ENCODE data around the gene ZNF567.
A peak's percentile ranks its signal among the peaks of the same experiment; 100 is the strongest.
"Not testable (repeated sequence)": the region's sequence is repeated elsewhere in the genome, so short reads cannot be mapped to it uniquely, and the experiment has no call there.

ZNF567 gene

GRCh38 chr19:36748431-36749275 lies 61.2 kb downstream of the ZNF567 start (continued):
- TF ChIP-seq ZBTB21 (tag by site-specific recombination; IDR thresholded peaks at IDR 0.05) (no peak), ZNF37A (tag by site-specific recombination; IDR thresholded peaks at IDR 0.05) (no peak), PRDM4 (tag by site-specific recombination; IDR thresholded peaks at IDR 0.05) (no peak), ZNF132 (tag by site-specific recombination; IDR thresholded peaks at IDR 0.05; ENCODE audit: borderline replicate concordance) (no peak), ZNF610 (tag by site-specific recombination; IDR thresholded peaks at IDR 0.05; ENCODE audit: borderline replicate concordance) (0 out of 2 replicates have a peak, but pooled peaks have one; percentile 17)

DNA sequence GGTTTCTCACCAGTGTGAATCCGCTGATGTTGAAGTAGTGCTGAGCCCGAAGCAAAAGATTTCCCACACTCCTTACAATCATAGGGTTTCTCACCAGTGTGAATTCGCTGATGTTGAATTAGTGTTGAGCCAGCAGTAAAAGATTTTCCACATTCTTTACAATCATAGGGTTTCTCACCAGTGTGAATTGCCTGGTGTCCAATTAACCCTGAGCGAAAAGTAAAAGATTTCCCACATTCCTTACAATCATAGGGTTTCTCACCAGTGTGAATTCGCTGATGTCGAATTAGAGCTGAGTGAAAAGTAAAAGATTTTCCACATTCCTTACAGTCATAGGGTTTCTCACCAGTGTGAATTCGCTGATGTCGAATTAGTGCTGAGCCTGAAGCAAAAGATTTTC lies 62.2 kb downstream of the ZNF567 start:
- CTCF ChIA-PET; H3K4me3 ChIP-seq (ENCODE audit: low read depth, low read length); H3K4me1 ChIP-seq (ENCODE audit: control insufficient read depth, insufficient read depth, low read length); H3K27ac ChIP-seq (ENCODE audit: extremely low read depth, low read depth, low read length); POLR2A ChIA-PET: not testable (repeated sequence)
- H3K9me3 ChIP-seq (ENCODE audit: control insufficient read depth, insufficient read depth, low read depth, low read length) = peaks cover 75% of the 10 kb centered on the region
- TF ChIP-seq, protein P1, sequence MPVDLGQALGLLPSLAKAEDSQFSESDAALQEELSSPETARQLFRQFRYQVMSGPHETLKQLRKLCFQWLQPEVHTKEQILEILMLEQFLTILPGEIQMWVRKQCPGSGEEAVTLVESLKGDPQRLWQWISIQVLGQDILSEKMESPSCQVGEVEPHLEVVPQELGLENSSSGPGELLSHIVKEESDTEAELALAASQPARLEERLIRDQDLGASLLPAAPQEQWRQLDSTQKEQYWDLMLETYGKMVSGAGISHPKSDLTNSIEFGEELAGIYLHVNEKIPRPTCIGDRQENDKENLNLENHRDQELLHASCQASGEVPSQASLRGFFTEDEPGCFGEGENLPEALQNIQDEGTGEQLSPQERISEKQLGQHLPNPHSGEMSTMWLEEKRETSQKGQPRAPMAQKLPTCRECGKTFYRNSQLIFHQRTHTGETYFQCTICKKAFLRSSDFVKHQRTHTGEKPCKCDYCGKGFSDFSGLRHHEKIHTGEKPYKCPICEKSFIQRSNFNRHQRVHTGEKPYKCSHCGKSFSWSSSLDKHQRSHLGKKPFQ (tag by site-specific recombination; IDR thresholded peaks at IDR 0.05) = 0 out of 2 replicates have a peak, but pooled peaks have one; percentile 52
- H3K36me3 ChIP-seq (ENCODE audit: control insufficient read depth in 2 of 2, insufficient read depth in 1 of 2, low read length in 2 of 2) = peaks cover 91 to 96% of the 10 kb centered on the region in 2 experiments

GRCh38 chr19:36750066-36750691 lies 62.8 kb downstream of the ZNF567 start:
- Histone ChIP-seq H3K4me1 (ENCODE audit: control insufficient read depth, insufficient read depth, low read length) (no peaks in the 10 kb centered on the region), H3K27ac (ENCODE audit: extremely low read depth, low read depth, low read length) (no peak overlapping the region), H3K9me3 (ENCODE audit: control insufficient read depth, insufficient read depth, low read depth, low read length) (peaks cover 78% of the 10 kb centered on the region), H3K4me3 (ENCODE audit: low read depth, low read length) (no peak overlapping the region), H3K36me3 (ENCODE audit: control insufficient read depth in 2 of 2, insufficient read depth in 1 of 2, low read length in 2 of 2) (peaks cover 96 to 97% of the 10 kb centered on the region in 2 experiments)
- POLR2A ChIA-PET = no interaction called here
- CTCF ChIA-PET = no interaction called here
- TF ChIP-seq ZNF121 (tag by site-specific recombination; IDR thresholded peaks at IDR 0.05) = no peak
- TF ChIP-seq ZNF391 (tag by site-specific recombination; IDR thresholded peaks at IDR 0.05; ENCODE audit: borderline replicate concordance, low read depth) = no peak
- TF ChIP-seq ZNF394 (tag by site-specific recombination; IDR thresholded peaks at IDR 0.05; ENCODE audit: borderline replicate concordance) = no peak
- TF ChIP-seq ZFHX2 (tag by site-specific recombination; conservative IDR thresholded peaks at IDR 0.05) = no peak
- peak; percentile 8 for TF ChIP-seq ZNF510 (tag by site-specific recombination; IDR thresholded peaks at IDR 0.05; ENCODE audit: insufficient replicate concordance)
- TF ChIP-seq ZNF223 (tag by site-specific recombination; IDR thresholded peaks at IDR 0.05) = no peak
- peak; percentile 99 for TF ChIP-seq SETDB1 (IDR thresholded peaks at IDR 0.05; ENCODE audit: insufficient read length, low read length)
- TF ChIP-seq ZNF274 (IDR thresholded peaks at IDR 0.05; ENCODE audit: low read length) = peak; percentile 98
- TF ChIP-seq ZNF274 (tag by site-specific recombination; IDR thresholded peaks at IDR 0.05; ENCODE audit: borderline replicate concordance) = peak; percentile 96
- TF ChIP-seq MEIS1 (CRISPR knock-in tag; IDR thresholded peaks at IDR 0.05; ENCODE audit: borderline replicate concordance) = no peak
- TF ChIP-seq ZBTB8A (tag by site-specific recombination; IDR thresholded peaks at IDR 0.05) = no peak
- no peak for TF ChIP-seq SCRT1 (tag by site-specific recombination; IDR thresholded peaks at IDR 0.05; ENCODE audit: borderline replicate concordance)
- TF ChIP-seq AEBP2 (tag by site-specific recombination; IDR thresholded peaks at IDR 0.05; ENCODE audit: borderline replicate concordance) = no peak
- TF ChIP-seq, protein P2, sequence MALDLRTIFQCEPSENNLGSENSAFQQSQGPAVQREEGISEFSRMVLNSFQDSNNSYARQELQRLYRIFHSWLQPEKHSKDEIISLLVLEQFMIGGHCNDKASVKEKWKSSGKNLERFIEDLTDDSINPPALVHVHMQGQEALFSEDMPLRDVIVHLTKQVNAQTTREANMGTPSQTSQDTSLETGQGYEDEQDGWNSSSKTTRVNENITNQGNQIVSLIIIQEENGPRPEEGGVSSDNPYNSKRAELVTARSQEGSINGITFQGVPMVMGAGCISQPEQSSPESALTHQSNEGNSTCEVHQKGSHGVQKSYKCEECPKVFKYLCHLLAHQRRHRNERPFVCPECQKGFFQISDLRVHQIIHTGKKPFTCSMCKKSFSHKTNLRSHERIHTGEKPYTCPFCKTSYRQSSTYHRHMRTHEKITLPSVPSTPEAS (tag by site-specific recombination; IDR thresholded peaks at IDR 0.05) = no peak
- TF ChIP-seq ZNF626 (tag by site-specific recombination; IDR thresholded peaks at IDR 0.05) = 0 out of 2 replicates have a peak, but pooled peaks have one; percentile 58
- no peak for TF ChIP-seq YY2 (tag by site-specific recombination; IDR thresholded peaks at IDR 0.05)
- no peak for TF ChIP-seq ZNF416 (tag by site-specific recombination; IDR thresholded peaks at IDR 0.05)
- TF ChIP-seq ZNF776 (tag by site-specific recombination; IDR thresholded peaks at IDR 0.05; ENCODE audit: borderline replicate concordance) = no peak
- TF ChIP-seq ZNF629 (tag by site-specific recombination; IDR thresholded peaks at IDR 0.05) = no peak
- TF ChIP-seq ZNF140 (tag by site-specific recombination; IDR thresholded peaks at IDR 0.05) = no peak
